T-helper 1 cell treated with Interleukin-12 subunit alpha and Interleukin-12 subunit beta and Interleukin-4 antibody, amounts not matched to agents 30 ng/mL and 1 ng/mL, for 36 hours (primary cell): Measurements from ENCODE around the gene TDRD1. TPM values are rescaled to one million over a fixed set of nuclear protein-coding genes. Genes with fewer than 3 reads are reported as not detected.

Experiments
- intact Hi-C: fragments of 100-400 bp; cut with micrococcal nuclease; formaldehyde crosslinking; loops from one replicate; pipeline ENCODE4 v1.15.1; 2024
- total RNA-seq: library from RNA; stranded (reverse); gene quantifications from 2 replicates; pipeline ENCODE4 v1.2.3, GENCODE V29; 2022

TDRD1 gene
- total RNA-seq, 1 donor from 2014 or later: 0.10 TPM

DNA sequence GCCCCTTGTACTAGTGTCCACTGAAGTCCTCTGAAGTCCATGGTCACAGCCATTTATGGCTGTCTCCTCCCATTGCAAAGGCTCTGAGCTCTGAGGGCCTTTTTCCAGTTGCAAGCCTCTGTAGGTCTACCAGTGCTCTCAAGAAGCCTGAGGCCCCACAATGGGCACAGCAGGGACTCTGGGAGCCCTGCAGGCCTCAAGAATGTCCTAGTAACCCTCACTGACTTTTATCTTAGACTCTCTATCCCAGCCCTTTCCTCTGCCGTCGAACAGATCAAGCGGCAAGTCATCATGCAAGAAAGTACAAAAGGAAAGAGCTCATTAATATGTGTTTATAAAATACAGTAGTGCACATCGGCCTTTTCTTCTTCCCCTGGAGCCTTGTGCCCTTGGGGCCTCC lies 83.3 kb downstream of the TDRD1 start:
- intact Hi-C loops: no loop called here

DNA sequence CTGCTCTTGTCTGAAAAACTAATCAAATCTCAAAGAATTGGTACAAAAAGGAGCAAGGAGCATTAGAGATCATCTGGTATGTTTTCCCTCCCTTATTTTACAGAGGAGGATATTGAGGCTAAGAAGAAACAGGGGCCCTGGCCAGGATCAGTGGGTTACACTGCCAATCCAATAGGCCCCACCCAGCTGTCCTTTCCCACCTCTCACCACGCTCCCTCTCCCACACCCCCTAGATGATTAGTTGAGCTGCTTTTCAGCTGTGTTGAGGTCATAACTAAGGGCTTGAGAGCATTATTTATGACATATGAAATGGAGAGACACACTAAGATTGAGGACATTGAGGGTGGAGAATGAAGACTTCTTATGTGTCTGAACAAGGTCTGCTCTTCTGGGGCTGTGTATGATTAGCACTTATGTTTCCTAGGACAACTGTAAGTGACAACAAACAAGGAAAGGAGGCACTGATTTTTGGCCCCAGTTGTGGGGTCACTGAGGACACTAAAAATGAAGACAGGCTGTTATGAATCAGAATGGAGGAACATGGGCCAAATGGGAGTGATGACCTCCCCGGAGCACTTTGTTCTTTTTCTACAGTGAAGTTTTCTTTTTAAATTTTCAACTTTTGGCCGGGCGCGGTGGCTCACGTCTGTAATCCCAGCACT lies 86.4 kb downstream of the TDRD1 start:
- intact Hi-C loops: no loop called here

DNA sequence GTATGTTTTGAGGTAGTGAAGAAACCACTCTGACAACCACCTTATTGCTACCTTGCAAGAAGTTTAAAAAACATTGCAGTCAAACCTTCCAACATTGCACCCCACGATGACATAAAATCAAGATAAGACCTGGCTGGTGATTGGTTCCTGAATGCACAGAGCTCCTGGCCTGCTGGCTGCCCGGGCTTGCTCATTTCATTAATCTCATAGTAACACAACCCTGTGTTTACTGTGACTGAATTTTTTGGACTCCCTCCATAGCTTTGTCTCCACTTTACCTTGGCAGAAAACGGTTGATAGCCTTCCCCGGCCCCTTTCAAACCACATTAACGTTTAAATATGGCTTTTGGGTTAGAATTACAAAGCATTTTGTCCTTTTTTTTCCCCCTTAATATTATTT lies 87.4 kb downstream of the TDRD1 start:
- intact Hi-C loops: no loop called here

DNA sequence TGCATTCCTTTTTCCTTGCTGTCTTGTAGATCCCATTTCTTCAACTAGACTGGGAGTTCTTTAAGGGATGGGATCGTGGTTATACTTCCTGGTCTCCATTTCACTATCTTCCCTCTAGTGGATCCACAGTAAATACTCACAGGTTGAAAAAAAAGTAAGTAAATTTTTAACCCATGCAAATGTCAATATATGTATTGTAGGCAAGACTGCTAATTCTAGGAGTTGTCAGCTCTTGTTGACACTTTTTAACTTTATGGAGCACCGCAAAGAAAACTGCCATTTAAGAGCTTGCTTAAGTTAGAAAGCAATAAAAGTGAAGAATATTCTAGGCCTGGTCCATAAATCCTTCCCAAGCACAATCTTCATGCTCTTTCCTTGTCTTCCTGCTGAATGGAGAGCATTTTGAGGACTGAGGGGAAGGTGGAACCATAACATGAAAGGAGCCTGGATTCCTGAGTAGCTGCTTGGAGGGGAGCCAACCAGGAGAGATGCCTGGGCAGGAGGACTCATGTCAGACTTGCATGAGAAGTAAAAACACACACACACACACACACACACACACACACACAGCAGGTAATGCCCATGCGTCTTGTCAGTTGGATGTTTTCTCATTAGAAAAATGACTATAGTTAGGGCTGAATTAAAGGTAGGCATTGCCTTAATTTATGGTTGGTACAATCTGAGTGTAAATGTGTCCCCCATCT lies 92.1 kb downstream of the TDRD1 start:
- intact Hi-C loops: no loop called here

DNA sequence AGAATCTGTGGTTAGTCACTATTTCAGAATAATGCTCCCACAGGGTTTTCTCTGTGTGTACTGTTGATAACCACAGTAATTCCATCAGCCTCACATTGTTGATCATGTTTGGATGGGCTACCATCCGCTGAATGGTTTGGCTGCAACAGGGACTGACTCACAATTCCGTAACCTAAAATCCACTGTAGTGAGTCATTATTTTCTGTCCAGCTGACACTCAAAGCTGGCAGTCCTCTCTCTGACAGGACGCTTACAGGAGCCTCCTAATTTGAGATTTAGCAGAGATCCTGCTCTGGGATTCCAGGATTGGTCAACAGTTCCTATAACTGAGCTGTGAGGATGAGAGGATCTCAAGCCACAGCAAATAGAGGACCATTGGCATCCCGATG lies 92.6 kb downstream of the TDRD1 start:
- intact Hi-C loops: no loop called here

- intact Hi-C loops: no loop called here
Measured at GRCh38 chr10:114272696-114273095, 93.5 kb downstream of the TDRD1 start.

- intact Hi-C loops: no loop called here
Measured at GRCh38 chr10:114273910-114274309, 94.8 kb downstream of the TDRD1 start.

DNA sequence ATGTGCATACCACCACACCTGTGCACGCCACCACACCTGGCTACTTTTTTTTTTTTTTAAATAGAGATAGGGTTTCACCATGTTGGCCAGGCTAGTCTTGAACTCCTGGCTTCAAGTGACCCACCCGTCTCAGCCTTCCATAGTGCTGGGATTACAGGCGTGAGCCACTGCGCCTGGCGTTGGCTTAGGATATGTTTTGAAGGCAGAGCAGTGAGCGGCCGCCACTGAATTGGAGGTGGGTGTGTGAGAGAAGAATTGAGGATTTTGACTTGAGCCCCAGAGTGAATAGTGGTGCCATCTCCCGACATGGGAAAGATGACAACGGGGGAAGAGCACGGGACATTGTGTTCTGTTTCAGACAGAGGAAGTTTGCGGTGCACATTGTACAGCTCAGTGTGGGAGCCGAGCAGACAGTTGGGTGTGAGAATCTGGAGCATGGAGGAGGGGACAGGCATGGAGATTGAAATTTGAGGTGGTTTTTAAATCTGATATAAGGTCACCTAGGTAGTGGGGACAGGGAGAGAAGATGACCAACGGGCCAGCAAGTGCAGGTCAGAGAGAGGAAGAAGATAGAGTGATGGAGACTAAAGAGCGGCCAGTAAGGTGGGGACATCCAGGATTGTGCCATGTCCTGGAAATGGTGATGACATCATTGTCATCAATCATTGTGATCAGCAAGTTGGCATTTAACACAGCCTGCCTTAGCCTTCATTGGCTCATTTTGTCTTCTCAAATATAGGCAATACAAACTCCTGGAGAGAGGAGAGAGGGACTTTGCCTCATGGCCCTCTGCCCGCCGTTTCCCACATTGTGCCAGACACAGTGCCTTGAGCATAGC lies 95.7 kb downstream of the TDRD1 start:
- intact Hi-C loops: no loop called here

DNA sequence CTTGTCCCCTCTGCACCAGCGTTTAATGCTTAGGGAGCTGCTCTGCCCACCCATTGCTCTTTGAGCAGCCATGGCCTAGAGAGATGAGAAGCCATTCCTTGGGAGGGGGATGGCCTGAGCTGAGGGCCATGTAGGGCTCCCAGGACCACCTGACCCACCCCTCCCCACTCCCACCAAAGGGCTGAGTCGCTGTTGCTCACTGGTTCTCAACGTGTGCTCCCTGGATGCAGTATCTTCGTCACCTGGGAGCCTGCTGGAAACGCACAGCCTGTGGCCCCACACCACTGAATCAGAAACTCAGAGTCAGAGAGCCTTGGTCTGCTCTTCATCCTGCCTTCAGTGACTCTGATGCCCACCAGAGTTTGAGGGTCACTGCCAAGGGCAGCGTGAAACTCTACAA lies 96.9 kb downstream of the TDRD1 start:
- intact Hi-C loops: no loop called here

DNA sequence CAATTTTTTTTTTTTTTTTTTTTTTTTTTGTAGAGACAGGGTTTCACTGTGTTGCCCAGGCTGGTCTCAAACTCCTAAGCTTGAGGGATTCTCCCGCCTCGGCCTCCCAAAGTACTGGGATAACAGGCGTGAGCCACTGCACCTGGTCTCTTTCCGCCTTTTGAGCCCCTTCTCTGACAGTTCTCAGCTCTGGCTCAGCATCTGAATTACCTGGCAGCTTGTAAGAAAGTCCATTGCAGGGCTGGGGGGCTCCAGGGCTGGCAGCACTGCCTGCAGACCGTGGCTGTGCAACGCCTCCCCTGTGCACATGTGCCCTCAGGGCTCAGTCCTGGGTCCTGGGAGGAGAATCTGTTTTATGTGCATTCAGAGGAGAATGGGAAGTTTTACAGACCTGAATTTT lies 97.5 kb downstream of the TDRD1 start:
- intact Hi-C loops: no loop called here

GRCh38 chr10:114278140-114278883 lies 99.2 kb downstream of the TDRD1 start:
- intact Hi-C loops: no loop called here

DNA sequence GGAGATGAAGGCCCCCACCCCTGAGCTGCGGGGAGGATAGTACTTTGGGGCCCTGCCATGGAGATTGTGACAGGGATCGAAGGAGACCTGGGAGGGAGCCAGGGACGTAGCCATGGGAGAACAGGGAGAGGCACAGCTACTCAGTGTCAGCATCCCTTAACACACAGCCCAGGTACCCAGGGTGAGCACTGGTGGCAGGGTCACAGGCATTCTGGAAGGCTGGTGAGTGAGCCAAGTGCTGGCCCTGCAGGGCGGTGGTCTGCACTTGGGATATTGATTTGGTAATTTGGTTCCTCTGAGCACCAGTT lies 99.7 kb downstream of the TDRD1 start:
- intact Hi-C loops: no loop called here

DNA sequence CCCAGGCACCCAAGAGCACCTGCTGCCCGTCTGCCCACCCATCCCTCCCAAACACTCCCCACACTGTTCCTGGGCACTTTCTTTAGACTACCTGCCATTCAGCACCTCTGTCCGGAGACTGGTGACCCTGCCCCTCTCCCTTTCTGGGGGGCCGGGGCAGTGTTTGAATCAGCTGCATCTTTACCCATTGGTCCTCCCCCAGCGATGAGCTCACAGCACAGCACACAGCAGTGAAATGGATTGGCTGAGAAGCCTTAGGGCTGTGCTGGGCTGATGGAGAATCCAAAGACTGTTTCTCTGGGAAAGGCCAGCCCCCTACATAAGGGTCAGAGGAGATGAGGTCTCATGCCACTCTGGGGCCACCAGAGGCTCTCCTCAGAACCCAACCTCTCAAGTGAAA lies 100.1 kb downstream of the TDRD1 start:
- intact Hi-C loops: no loop called here

DNA sequence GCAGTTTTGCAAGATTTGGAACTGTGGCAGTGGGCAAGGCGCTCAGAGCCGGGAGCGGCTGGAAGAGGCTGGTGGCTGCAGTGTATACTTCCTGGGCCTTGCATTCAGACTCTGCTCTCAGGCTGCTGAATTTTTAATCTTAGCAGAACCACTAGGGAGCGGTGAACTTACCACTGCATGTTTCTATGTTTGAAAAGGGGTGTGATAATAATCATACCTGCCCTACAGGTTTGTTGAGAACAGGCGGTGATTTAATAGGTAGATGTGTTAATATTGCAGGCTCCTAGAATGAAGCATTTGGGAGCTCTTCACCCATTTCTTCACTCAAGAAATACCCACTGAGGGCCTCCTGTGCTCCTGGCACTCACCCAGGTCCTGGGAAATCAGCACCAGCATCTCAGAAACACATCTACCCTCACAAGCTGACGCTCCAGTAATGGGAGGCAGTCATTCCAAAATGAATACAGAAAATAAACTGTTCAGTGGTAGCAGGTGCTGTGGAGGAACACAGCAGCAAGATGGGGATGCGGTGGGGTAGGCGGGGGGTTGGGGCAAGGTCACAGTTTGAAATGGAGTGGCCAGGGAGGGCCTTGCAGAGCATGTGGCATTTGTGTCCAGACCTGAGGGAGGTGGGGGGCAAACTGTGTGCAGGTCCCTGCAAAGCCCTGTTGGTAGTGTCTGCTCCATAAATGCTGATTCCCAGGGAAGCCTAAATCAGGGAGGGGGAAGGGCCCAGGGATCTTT lies 100.9 kb downstream of the TDRD1 start:
- intact Hi-C loops: loop anchor here (5.0 kb wide), 1 partner anchor 1182 kb away; no protein-coding TSS in a partner anchor

GRCh38 chr10:114281006-114281405 lies 101.9 kb downstream of the TDRD1 start:
- intact Hi-C loops: loop anchor here (5.0 kb wide), 1 partner anchor 1181 kb away; no protein-coding TSS in a partner anchor

GRCh38 chr10:114281461-114281860 lies 102.3 kb downstream of the TDRD1 start:
- intact Hi-C loops: loop anchor here (5.0 kb wide), 1 partner anchor 1181 kb away; no protein-coding TSS in a partner anchor

Other genes starting within 250 kb of the TDRD1 start
- gene ADRB1, start 135.5 kb upstream of the TDRD1 start, total RNA-seq: 0.12 TPM in 1 of 2 replicates, not detected in the other
- gene CCDC186, start 5.2 kb upstream of the TDRD1 start, total RNA-seq: 19.4 and 20.5 TPM in 2 replicates
- not detected in 2 replicates for gene VWA2, start 59.9 kb downstream of the TDRD1 start, total RNA-seq
- 3.4 and 3.5 TPM in 2 replicates for gene AFAP1L2, start 225.1 kb downstream of the TDRD1 start, total RNA-seq